Parathyroid adenoma (tissue), 2 donors: Measurements from ENCODE around the gene LRIG1.

ENCODE experiments used
- H2AFZ ChIP-seq: fragments of 300-600 bp; sonication (generic); one replicate; pipeline ENCODE4 v1.7.0; 2017; ENCODE audit warnings: antibody characterized with exemption, mild to moderate bottlenecking
- H3K27ac ChIP-seq: fragments of 300-600 bp; sonication (generic); one replicate; pipeline ENCODE4 v1.7.0; 2017
- H3K27me3 ChIP-seq: fragments of 300-600 bp; sonication (generic); one replicate; pipeline ENCODE4 v1.7.0; 2017; ENCODE audit warnings: low read length; ENCODE audit not compliant: control insufficient read depth, insufficient read depth
- H3K36me3 ChIP-seq: fragments of 300-600 bp; sonication (generic); one replicate; pipeline ENCODE4 v1.7.0; 2017; ENCODE audit warnings: low read length; ENCODE audit not compliant: control insufficient read depth, insufficient read depth
- H3K4me1 ChIP-seq: fragments of 300-600 bp; sonication (generic); one replicate; pipeline ENCODE4 v1.7.0; 2017; ENCODE audit warnings: control low read depth
- H3K4me2 ChIP-seq: fragments of 300-600 bp; sonication (generic); one replicate; pipeline ENCODE4 v1.7.0; 2017; ENCODE audit warnings: low read length
- H3K4me3 ChIP-seq: fragments of 300-600 bp; sonication (generic); one replicate; pipeline ENCODE4 v1.7.0; 2017; ENCODE audit warnings: low read depth, low read length
- H3K79me2 ChIP-seq: fragments of 300-600 bp; sonication (generic); one replicate; pipeline ENCODE4 v1.7.0; 2017; ENCODE audit warnings: control low read depth
- H3K9ac ChIP-seq: fragments of 300-600 bp; sonication (generic); one replicate; pipeline ENCODE4 v1.7.0; 2017; ENCODE audit warnings: mild to moderate bottlenecking
- H3K9me3 ChIP-seq: fragments of 300-600 bp; sonication (generic); one replicate; pipeline ENCODE4 v1.7.0; 2017; ENCODE audit warnings: low read length; ENCODE audit not compliant: control insufficient read depth
- TF ChIP-seq, protein P1 (sequence below): fragments of 300-600 bp; sonication (generic); IDR thresholded peaks from one replicate; pipeline ENCODE4 v1.7.0; 2017; ENCODE audit warnings: antibody characterized with exemption, mild to moderate bottlenecking
- donor health status: primary hyperparathyroidism.

LRIG1 gene

DNA sequence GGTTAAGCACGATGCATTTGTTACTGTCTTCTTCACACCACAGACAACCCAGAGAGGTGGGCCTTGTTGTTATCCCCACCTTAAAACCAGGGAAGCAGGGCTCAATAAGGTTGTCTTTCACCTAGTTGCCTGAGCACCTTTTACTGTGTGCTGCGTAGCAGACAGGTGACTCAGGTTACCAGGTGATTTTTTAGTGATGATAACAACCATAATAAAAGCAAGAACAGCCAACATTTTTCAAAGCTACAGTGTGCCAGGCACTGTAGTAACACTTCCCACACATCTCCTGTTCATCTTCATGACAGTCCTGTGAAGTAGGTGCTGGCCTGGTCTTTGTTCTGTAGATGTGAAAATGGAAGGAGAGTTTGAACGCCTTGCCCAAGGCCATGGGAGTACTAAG is 147.8 kb downstream of the LRIG1 start:
- Histone ChIP-seq H3K79me2 (no peaks in the 10 kb centered on the region), H3K4me2 (no peak overlapping the region), H3K27ac (no peak overlapping the region), H3K9me3 (no peaks in the 10 kb centered on the region), H2AFZ (no peak overlapping the region), H3K9ac (no peak overlapping the region), H3K27me3 (no peaks in the 10 kb centered on the region), H3K4me1 (no peaks in the 10 kb centered on the region), H3K4me3 (no peak overlapping the region), H3K36me3 (no peaks in the 10 kb centered on the region)
- TF ChIP-seq, protein P1, sequence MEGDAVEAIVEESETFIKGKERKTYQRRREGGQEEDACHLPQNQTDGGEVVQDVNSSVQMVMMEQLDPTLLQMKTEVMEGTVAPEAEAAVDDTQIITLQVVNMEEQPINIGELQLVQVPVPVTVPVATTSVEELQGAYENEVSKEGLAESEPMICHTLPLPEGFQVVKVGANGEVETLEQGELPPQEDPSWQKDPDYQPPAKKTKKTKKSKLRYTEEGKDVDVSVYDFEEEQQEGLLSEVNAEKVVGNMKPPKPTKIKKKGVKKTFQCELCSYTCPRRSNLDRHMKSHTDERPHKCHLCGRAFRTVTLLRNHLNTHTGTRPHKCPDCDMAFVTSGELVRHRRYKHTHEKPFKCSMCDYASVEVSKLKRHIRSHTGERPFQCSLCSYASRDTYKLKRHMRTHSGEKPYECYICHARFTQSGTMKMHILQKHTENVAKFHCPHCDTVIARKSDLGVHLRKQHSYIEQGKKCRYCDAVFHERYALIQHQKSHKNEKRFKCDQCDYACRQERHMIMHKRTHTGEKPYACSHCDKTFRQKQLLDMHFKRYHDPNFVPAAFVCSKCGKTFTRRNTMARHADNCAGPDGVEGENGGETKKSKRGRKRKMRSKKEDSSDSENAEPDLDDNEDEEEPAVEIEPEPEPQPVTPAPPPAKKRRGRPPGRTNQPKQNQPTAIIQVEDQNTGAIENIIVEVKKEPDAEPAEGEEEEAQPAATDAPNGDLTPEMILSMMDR: no peak

DNA sequence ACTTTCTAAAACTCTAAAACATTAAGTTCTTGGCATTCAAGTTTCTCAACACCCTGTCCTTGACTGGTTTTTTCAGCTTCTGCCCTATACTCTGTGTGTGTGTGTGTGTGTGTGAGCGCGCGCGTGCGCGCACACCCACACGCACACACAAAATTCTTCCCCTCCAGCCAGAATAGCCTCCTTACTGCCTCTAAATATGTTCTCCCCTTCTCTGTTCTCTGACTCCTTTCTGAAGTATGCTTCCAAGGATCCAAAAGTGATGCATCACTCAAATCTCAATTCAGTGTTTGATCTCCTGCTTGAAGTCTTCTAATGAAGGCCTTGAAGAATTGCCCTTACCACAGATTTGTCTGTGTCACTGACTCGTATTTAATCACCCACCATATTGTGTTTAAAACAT is 150.2 kb downstream of the LRIG1 start:
- Histone ChIP-seq H3K79me2 (no peaks in the 10 kb centered on the region), H3K9me3 (no peaks in the 10 kb centered on the region), H3K27ac (no peak overlapping the region), H3K4me2 (no peak overlapping the region), H3K4me1 (no peaks in the 10 kb centered on the region), H3K9ac (no peak overlapping the region), H3K27me3 (no peaks in the 10 kb centered on the region), H2AFZ (no peak overlapping the region), H3K4me3 (no peak overlapping the region), H3K36me3 (no peaks in the 10 kb centered on the region)
- TF ChIP-seq, protein P1: no peak

DNA sequence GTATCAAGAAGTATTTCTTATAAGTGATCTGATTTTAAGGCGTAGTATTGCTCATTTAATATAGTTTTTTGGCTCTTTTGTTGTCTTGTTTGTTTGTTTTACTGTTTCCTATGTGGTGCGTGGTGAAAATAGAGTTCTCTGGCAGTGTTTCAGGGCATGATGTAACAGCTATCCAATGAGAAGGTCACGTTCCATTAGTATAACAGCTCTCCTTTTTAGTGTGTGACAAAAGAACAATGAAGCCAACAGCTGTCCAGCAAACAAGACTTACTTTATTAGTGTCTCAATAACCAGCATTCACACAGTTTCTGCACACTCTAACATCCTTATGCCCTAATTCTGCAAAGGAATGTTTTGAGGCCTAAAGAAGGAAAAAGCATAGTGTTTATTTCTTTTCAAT is 152.1 kb downstream of the LRIG1 start:
- TF ChIP-seq, protein P1: no peak

DNA sequence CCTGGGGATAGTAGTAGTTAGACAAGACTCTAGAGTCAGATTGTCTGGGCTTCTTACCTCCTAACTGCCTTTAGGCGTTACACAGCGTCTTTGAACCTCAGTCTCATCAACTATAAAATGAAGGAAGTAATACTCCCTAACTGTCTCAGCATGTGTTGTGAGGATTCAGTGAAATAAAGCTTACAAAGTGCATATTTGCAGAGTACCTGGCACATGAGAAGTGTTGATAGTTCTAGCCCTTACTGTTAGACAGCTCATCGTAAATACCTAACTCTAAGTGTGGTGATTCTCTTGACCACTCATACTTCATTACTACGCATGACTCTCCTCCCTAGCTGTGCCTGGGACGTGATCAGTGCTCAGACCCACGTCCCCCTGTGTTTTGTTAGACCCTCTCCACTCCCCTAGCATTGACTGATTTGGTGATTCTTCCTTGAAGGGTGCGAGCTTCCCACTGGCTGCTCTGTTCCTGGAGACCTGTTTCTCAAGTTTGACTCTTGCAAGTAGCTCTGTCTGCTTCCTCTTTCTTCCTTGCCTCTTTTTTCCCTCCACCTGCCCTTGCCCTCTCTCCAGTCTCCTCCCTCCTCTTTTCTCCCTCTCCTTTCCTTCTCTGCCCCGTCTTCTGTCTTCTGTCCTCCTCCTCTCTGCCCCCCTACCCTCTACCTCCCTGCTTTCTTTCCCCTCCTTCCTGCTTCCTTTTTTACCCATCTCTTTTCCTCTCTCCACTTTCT is 155.8 kb downstream of the LRIG1 start:
- no peak overlapping the region for H3K9ac ChIP-seq
- H3K36me3 ChIP-seq: no peaks in the 10 kb centered on the region
- H3K4me1 ChIP-seq: no peaks in the 10 kb centered on the region
- TF ChIP-seq, protein P1: no peak
- H3K27me3 ChIP-seq: no peaks in the 10 kb centered on the region
- no peak overlapping the region for H2AFZ ChIP-seq
- no peak overlapping the region for H3K4me3 ChIP-seq
- no peak overlapping the region for H3K4me2 ChIP-seq
- peaks cover 2% of the 10 kb centered on the region for H3K79me2 ChIP-seq
- no peaks in the 10 kb centered on the region for H3K9me3 ChIP-seq
- H3K27ac ChIP-seq: no peak overlapping the region

More for the DNA sequence above, 152.1 kb downstream of the LRIG1 start:
- Histone ChIP-seq H3K27ac (no peak overlapping the region), H3K79me2 (no peaks in the 10 kb centered on the region), H3K27me3 (no peaks in the 10 kb centered on the region), H3K4me1 (no peaks in the 10 kb centered on the region), H3K9me3 (no peaks in the 10 kb centered on the region), H3K36me3 (no peaks in the 10 kb centered on the region), H3K4me2 (no peak overlapping the region), H3K4me3 (no peak overlapping the region), H2AFZ (no peak overlapping the region), H3K9ac (no peak overlapping the region)

DNA sequence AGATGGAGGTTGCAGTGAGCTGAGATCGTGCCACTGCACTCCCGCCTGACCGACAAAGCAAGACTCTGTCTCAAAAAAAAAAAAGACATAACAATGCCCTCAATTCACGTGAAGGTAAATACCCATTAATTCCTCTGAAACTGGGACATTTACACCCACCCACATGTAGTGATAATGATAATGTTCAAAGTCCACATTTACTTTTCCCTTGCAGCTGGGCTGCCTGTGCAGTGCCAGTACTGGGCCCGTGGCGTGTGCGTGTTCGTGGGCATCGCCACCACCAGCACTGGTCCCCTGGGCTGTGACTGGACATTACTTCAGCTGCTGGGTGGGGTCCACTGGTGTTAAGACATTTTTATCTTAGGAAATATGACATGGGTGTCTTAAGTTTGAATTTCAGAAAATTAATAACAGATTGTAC is 156.4 kb downstream of the LRIG1 start:
- no peaks in the 10 kb centered on the region for H3K9me3 ChIP-seq
- no peaks in the 10 kb centered on the region for H3K27me3 ChIP-seq
- no peak overlapping the region for H3K4me2 ChIP-seq

More for the DNA sequence above, 156.4 kb downstream of the LRIG1 start:
- no peak overlapping the region for H3K27ac ChIP-seq
- no peaks in the 10 kb centered on the region for H3K36me3 ChIP-seq
- H3K4me1 ChIP-seq: no peaks in the 10 kb centered on the region
- no peak overlapping the region for H3K4me3 ChIP-seq
- TF ChIP-seq, protein P1: no peak
- no peak overlapping the region for H2AFZ ChIP-seq
- H3K79me2 ChIP-seq: peaks cover 2% of the 10 kb centered on the region
- H3K9ac ChIP-seq: no peak overlapping the region
